ENCODE measurements around the gene RBBP9.
A peak's percentile ranks its signal among the peaks of the same experiment; 100 is the strongest.
"Not testable (repeated sequence)": the region's sequence is repeated elsewhere in the genome, so short reads cannot be mapped to it uniquely, and the experiment has no call there.

Gene RBBP9

DNA sequence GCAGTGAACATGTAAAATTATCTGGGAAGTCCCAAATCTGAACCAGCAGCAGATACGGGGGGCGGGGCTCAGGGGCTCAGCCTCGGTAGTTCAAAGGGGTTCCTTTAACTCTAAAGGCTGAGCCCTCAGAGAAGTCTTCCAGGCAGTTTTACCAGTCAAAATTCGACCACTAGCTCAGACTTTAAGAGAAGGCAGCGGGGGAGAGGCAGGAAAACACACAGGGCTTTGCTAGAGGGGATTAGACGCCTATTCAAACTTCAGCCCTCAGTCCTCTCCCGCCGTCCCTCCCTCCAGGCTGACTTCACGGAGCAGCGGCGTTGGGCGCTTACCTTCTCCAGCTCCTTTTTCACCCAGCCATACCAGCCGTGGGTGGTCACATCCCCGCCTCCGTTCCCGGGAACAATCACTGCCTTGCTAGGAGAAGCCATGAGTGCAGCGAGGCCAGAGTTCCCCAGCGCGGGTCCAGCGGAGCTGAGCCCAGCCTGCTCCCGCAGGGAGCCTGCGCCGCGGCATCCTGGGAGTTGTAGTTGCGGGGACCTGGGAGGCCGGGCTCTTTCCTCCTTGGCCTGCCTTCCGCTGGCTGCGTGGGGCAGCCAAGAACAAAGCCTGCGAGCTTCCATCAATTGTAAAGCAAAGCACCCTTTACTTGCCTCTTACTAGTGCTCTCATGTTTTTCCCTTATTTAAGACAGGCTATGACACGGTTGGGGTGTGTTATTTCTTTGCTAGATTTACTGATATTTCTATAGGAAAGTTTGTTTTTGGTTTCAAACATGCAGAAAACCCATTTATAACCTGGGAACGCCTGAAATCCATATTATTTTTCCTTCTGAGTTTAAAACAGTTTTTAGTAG is at the start of gene RBBP9:
TSS of gene RBBP9 (minus strand) at position 486 of the 853 bp plus-strand sequence. CDS start at position 428, 58 bp downstream.
- peak; percentile 35 to 58 (median 40) for DNase-seq

DNA sequence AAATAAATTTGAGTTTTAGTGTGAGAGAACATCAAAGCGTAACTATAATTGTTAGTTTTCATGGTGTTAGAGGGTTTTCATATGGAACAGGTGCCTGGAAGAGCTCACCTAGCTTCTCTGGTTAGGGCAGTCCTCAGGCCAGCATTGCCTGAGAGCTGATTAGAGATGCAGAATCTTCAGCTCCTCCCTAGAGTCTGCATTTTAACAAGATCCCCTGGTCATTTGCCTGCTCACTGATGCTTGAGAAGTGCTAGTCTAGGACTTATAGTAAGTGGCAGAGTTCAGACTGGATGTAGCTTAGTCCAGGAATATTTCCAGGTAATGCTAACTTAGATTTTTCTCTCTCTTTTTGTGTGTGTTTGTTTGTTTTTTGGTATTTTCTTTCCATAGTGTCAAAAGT is 48.5 kb upstream of the RBBP9 start:
- no peak for DNase-seq

DNA sequence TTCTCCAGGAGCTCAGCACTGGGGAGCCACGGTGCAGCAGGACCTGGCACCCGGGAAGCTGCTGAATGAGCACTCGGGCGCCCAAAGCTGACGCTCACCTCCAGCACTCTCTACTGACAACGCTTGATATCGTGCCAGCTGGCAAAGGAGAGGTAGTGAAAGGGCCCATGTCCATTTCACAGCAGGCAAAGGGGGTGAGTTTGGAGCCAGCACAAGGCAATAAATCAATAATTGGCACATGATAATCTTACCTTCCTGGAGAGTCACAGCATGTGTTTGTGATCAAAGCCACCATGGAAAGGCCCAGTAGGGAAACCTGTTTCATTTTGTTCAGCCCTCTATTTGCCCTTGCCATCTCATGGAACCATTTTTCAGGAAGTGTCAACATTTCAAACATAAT is 46.9 kb upstream of the RBBP9 start:
- no peak for DNase-seq

DNA sequence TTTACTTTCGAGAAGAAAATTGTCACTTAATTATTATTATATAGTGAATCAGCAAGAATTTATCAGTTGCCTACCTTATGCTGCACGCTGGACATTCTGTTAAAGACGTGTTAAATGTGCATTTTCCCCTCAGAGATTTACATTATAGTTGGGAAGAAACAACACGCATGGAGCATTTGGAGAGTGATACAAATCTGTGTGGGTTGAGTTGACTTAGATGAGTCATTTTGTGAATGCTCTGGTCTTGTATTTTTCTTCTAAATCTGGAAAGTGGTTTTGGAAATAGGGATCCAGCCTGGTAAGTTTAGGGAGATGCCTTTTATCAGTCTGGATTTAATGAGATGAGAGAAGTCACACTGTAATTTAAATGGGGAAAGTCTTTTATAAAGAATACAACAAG is 46.2 kb upstream of the RBBP9 start:
- no peak for DNase-seq

DNA sequence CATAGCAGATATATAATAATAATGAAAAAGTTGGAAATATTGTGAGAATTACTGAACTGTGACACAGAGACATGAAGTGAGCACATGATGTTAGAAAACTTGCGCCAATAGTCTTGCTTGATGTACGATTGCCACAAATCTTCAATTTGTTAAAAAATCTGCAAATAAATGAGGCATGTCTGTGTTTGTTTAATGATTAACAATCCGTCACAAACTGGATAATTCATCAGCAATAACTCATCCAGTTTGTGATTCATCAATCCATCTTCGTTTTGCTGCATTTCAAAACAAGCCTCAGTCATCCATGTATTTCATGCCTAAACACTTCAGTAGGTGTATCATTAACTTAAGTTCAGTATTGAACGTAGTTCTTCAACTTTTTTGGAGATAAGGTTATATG is 44.7 kb upstream of the RBBP9 start:
- DNase-seq, result no peak

DNA sequence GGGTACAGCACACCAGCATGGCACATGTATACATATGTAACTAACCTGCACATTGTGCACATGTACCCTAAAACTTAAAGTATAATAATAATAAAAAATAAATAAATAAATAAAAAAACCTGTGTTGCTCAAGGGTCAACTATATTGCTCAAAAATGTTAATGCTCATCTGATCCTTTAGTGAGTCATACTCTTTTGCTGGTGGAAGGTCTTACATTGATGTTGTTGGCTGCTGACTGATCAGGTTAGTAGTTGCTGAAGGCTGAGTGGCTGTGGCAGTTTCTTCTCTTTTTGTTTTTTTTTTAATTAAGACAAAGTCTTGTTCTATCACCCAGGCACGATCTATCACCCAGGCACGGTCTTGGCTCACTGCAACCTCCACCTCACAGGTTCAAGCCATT is 40.6 kb upstream of the RBBP9 start:
- no peak for DNase-seq

DNA sequence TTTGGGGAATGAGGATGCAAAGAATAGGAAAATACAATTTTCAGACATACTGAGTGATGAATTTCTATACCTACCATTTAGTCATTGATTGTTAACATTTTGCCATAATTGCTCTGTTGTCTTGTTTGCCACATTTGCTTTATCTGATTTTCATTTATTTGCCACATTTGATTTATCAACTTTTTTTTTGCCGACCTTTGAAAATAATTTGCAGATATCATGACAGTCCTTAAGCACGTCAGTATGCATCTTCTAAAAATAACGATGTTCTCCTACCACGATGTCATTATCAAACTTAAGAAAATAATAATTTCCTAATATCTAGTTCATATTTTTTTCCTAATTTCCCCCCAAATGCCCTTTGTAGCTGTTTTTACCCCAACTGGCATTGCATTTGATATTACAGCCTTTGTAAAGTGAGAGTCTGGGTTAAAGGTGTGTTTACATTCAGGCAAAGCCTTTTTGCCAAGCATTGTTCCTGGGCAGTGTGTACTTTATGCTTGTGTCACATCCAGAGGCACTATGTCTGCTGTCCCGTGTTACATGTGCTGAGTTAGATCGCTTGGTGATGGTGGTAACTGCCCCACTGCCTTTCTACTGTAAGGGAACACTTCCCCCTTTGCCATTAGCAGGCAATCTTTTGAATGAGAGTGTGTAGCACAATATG is 37.1 kb upstream of the RBBP9 start:
- DNase-seq, result no peak

DNA sequence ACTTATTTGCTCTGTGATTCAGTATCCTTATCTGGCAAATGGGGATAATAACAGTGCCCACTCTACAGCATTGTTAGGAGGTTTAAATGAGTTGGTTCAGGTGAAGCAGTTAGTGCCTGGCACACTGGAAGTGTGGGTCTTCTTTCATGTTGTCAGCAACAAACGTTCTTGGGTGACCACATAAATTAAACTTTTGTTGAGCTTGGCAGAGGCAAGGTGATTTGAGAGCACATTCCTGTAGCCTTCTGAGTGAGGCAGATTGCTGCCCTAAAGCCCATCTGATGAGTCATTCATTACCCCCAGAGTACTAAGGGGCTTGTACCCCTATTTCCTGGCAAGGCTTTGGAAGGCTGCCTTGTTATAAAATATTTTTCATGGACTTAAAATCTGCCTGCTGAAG is 36.5 kb upstream of the RBBP9 start:
- DNase-seq, result no peak

DNA sequence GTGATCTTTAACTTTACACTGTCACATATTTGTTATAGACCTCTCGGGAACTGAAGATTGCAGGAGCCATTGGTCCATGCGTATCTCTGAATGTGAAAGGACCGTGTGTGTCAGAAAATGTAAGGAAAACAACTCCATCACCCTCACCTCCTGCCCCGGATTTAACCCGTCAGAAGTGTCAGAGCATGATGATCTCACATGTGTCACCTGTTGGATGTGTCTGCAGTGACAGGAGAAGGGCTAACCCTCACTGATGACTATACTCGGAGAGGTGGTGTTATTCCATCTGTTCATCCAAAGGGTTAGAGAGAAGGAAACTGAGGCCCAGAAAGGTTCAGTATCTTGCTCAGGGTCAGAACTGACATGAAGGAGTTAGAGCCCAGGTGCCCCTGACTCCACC is 35.6 kb upstream of the RBBP9 start:
- no peak for DNase-seq

DNA sequence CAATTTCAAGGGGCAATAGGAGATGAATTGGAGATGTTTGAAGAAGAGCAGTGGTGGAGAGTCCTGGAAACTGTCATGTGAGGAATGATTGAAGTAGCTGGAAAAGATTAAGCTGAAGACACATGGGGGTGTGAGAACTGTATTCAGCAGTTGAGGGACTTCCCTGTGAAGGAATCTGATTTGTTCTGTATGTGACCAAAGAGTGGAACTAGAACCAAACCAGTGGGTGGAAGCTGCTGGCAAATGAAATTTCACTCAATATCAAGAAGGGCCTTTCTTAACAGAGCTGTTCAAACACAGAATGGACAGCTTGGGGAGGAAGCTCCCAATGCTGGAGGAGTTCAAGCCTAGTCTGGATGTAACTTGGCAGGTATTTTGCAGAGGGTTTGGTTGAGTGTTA is 32.0 kb upstream of the RBBP9 start:
- DNase-seq, result no peak

DNA sequence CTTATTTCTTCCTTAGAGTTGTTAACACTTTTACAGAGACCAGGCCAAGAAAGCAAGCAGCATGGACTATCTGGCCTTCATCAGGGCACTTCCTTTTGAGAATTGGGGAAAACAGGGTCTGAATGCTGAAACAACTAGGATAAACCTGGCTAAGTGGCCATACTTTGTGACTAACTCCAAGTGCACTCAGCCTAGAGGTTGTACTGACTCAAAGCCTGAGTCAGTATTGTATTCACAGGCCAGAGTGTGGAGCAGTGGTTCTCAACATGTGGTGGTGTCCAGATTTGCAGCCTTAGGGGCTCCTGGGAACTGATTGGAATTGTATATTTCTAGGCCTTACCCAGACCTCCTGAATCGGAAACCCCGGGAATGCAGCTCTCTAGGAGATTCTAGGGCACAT is 30.8 kb upstream of the RBBP9 start:
- no peak for DNase-seq

DNA sequence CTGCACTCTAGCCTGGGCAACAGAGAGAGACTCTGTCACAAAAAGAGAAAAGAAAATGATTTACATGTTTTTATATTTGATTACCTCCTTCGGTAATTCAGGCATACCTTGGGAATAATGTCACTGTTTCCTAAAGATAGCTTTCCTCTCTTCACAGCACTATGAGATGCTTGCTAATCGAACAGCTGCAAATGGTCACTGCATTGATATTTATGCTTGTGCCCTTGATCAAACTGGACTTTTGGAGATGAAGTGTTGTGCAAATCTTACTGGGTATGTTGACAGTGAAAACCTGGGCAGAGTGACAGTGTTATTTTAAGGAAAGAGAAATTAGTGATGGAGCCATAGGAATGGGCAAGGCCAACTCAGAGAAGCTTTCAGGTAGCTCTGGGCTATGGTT is 30.3 kb upstream of the RBBP9 start:
- DNase-seq, result no peak

DNA sequence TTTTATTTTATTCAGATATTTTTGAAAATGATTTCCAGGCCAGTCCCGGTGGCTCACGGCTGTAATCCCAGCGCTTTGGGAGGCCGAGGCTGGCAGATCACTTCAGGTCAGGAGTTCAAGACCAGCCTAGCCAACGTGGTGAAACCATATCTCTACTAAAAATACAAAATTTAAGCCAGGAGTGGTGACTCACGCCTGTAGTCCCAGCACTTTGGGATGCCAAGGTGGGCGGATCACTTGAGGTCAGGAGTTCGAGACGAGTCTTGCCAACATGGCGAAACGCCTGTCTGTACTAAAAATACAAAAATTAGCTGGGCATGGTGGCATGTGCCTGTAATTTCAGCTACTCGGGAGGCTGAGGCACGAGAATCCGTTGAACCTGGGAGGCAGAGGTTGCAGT is 29.7 kb upstream of the RBBP9 start:
- not testable (repeated sequence) for DNase-seq

DNA sequence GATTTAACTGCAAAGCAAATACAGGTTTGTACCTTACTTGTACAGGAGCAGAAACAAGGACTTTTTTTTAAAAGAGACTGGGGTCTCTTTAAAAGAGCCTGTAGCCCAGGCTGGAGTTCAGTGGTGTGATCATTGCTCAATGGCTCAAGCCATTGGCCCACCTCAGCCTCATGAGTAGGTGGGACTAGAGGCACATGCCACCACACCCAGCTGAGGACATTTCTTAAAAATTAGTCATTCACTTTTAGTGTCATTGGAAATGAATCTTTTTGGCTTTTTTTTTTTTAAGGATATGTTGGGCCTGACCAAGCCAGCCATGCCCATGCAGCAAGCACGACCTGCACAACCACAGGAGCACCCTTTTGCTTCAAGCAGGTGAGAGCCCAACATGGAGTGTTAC is 27.6 kb upstream of the RBBP9 start:
- no peak for DNase-seq

DNA sequence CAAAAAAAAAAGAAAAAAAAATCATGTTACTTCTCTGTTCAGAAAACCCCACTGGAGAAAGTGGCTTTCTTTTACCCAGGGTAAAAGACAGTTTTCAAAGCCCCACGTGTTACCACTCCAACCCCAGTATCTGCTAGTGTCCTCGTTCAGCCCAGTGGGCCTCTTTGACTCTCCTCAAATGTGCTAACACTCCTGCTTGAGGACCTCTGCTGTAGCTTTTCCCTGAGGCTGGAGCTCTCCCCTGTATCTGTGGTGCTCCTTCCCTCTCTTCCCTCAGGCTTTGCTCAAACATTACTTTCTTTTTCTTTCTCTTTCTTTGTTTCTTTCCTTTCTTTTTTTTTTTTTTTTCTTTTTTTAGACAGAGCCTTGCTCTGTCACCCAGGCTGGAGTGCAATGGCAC is 26.0 kb upstream of the RBBP9 start:
- DNase-seq, result no peak

DNA sequence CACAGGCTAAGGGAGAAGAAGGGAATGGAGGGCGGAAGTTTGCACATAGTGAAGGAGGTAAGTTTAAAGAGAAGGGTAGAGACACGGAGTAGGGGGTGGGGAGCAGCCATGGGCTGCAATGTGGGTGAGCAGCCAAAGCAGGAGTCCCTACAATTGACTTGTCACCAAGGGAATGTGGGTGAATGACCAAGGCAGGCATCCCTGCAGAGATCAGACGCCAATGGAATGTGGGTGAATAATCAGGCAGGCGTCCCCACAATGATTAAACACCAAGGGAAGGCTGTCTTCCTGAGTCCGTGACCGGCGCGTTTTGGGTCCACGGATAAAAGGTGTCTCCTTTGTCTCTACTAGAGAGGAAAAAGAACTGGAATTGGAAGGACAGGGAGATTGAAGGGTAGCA is 25.0 kb upstream of the RBBP9 start:
- not testable (repeated sequence) for DNase-seq

DNA sequence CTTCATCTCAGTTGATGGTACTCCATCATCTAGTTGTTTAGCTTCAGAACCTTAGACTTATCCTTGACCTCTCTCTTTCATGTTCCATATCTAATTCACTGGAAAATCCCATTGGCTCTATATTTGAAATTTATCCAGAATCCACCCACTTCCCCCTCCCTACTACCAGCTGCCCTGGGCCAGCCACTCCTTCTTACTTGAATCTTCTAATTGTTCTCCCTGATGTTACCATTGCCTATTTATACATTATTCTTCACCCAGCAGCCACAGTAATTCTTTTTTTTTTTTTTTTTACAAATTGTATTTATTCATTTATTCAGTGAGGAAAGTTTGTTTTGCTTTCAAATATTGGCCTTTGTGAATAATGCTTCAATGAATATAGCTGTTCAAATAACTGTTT is 18.9 kb upstream of the RBBP9 start:
- DNase-seq, result no peak

DNA sequence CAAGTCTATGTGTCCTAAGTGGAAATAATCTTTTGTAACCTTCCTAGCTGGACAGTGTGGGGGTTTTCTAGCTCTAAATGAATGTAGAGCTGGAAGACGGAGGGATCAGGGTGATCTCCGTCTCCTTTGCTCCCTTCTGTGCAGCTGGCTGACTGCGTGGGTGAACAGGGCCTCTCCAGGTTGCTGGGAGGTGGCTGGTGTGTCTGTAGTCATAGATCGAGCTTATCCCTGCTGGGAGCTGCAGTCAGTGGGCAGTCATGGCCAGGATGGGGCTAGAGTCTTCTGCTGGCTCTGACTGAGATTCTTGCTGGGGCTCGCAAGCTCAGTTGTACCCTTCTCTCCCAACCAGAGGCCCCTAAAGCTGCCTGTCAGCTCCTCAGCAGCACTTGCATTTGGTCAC is 17.1 kb upstream of the RBBP9 start:
- DNase-seq, result no peak

DNA sequence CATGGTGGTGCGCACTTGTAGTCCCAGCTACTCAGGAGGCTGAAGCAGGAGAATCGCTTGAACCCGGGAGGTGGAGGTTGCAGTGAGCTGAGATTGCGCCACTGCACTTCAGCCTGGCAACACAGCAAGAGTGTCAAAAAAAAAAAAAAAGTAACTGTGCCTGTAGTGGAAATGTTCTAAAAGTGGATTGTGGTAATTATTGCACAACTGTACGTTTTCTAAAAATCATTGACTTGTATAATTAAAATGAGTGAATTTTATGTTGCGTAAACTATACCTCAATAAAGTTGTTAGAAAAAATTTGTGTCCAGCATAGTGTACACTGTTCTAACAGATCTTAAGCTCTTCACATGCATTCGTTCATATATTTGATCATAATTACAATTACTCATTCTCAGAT is 16.2 kb upstream of the RBBP9 start:
- DNase-seq, result no peak

DNA sequence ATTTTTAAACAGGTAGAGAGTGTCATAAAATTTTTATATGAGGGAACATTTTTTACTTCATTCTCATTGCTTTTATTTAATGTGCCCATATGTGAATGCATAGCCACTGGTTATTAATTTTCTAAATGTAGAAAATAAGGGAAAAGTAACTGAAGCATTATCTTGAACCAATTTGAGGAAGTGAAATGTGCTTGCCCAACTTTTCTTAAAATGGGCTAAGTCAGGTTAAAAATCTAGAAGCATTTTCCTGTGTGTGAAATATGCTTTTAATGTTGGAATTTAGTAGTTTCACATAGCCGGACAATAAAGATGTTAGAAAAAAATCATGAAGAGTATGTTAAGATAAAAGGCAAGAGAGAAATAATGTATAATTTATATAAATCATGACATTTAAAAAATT is 14.5 kb upstream of the RBBP9 start:
- DNase-seq, result no peak

DNA sequence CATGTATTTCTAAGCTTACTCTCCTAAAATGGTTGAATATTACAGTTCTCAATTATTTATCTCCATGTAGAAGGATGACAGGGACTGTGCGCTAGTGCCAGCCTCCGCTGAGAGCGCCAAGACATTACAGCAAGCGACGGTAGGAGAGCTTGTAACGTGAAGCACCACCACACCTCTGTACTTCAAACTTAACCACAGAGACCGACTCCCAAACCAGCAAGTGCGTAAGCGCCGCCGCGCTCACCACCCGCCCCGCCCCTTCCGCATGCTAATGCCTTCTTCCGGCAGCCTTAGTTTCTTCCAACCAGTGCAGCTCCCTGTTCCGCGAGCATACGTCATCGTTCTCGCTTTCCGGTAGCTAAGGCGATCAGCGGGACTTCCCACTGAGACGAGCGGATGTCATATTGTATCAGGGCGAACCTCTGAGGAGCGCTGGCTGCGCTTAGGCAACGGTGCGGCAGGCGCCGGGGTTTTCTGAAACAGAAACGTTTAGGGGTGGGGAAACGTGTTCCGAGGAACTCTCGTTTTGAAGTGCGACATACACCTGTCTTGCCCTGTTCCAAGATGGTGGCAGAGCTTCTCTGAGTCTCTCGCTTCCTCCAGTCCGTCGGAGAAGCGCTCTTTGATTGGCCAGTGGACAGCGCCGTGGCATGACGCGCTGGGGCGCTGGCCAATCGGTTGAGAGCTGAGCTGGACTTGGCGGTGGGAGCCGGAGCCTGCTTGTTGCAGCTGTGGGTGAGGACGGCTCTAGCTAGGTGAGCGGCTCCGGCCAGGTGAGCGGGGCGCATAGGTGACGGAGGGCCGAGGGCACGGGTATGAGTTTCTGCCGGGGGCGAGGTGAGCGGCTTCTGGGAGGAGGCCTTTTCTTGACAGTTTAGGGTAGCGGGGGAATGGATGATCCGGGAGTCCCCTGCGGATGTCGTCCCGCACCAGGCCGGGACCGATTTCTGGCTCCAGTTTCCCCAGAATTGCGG is 10.5 kb upstream of the RBBP9 start, which contains the start of gene SEC23B:
TSS of gene SEC23B (plus strand) at position 723 of the 974 bp plus-strand sequence. CDS start 2,896 bp downstream, outside the sequence.
- peak; percentile 84 to 96 (median 92) for DNase-seq

DNA sequence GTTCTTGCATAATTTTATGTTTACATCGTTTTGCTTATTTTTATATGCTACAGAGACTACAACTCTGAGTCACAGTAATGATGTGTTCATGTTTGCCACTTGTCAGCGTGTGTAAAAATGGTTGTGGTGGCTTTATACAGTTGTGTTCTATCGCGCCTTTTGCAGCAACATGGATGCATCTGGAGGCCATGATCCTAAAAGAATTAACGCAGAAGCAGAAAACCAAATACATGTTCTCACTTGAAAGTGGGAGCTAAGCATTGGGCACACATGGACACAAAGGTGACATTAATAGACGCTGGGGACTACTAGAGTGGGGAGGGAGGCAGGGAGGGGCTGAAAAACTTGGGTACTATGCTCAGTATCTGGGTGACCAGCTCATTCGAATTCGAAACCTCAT is 9.7 kb upstream of the RBBP9 start:
- no peak for DNase-seq

DNA sequence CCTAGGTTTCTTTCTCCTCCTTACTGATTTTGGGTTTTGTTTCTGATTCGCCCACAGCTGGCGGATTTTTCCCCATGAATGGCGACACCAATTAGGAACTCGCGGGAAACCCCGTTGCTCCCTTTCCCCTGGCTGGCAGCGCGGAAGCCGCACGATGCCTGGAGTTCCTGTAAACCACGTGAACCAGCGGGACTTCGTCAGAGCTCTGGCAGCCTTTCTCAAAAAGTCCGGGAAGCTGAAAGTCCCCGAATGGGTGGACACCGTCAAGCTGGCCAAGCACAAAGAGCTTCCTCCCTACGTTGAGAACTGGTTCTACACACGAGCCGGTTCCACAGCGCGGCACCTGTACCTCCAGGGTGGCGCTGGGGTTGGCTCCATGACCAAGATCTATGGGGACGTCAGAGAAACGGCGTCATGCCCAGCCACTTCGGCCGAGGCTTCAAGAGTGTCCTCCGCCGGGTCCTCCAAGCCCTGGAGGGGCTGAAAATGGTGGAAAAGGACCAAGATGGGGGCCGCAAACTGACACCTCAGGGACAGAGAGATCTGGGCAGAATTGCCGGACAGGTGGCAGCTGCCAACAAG is 7.5 kb upstream of the RBBP9 start:
- no peak for DNase-seq

All from activated CD4-positive, CD25-positive, alpha-beta regulatory T cell (primary cell).